VCaP (cell line): ENCODE results near the gene ULK2.
"Not testable (repeated sequence)": the region's sequence is repeated elsewhere in the genome, so short reads cannot be mapped to it uniquely, and the experiment has no call there.

Experiments
- H3K27ac ChIP-seq: fragments of 450-650 bp; 2 replicates; pipeline ENCODE4 v1.5.1; 2017
- TF ChIP-seq, protein P1 (sequence below): fragments of 450-650 bp; conservative IDR thresholded peaks from 2 replicates; pipeline ENCODE4 v1.5.1; 2017; ENCODE audit warnings: mild to moderate bottlenecking, moderate library complexity

Gene ULK2

GRCh38 chr17:19865021-19865420, 2.7 kb downstream of the ULK2 start:
- TF ChIP-seq, protein P1, sequence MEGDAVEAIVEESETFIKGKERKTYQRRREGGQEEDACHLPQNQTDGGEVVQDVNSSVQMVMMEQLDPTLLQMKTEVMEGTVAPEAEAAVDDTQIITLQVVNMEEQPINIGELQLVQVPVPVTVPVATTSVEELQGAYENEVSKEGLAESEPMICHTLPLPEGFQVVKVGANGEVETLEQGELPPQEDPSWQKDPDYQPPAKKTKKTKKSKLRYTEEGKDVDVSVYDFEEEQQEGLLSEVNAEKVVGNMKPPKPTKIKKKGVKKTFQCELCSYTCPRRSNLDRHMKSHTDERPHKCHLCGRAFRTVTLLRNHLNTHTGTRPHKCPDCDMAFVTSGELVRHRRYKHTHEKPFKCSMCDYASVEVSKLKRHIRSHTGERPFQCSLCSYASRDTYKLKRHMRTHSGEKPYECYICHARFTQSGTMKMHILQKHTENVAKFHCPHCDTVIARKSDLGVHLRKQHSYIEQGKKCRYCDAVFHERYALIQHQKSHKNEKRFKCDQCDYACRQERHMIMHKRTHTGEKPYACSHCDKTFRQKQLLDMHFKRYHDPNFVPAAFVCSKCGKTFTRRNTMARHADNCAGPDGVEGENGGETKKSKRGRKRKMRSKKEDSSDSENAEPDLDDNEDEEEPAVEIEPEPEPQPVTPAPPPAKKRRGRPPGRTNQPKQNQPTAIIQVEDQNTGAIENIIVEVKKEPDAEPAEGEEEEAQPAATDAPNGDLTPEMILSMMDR = no peak
- no peak overlapping the region for H3K27ac ChIP-seq

GRCh38 chr17:19860647-19861177, 7.0 kb downstream of the ULK2 start:
- not testable (repeated sequence) for H3K27ac ChIP-seq

GRCh38 chr17:19857640-19858039, 10.1 kb downstream of the ULK2 start:
- TF ChIP-seq, protein P1 = no peak
- H3K27ac ChIP-seq = no peak overlapping the region

DNA sequence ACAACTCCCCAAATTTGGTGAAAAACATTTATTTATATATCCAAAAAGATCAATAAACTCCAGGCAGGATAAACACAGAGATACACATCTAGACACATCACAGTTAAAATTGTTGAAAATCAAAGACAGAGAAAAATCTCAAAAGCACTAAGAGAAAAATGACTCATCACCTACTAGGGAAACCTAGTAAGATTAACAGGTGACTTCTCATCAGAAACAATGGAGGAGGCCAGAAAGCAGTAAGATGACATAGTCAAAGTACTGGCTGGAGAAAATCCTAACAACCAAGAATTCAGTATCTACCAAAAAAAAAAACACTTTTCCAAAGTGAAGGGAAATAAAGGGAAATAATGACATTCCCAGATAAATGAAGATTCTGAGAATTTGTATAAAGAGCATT, 33.8 kb downstream of the ULK2 start:
- TF ChIP-seq, protein P1 = no peak
- H3K27ac ChIP-seq = no peak overlapping the region

DNA sequence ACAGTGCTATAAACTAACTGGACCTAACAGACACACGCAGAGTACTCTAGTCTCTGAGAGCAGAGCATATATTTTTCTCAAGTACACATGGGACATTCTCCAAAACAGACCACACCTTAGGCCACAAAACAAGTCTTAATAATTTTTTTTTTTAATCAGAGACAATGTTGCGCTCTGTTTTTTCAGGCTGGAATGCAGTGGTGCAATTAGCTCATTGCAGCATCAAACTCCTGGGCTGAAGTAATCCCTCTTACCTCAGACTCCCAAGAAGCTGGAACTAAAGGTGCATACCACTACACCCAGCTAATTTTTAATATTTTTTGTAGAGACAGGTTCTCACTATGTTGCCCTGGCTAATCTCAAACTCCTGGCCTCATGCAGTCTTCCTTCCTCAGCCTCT, 37.7 kb downstream of the ULK2 start:
- TF ChIP-seq, protein P1 = no peak
- H3K27ac ChIP-seq = no peak overlapping the region

DNA sequence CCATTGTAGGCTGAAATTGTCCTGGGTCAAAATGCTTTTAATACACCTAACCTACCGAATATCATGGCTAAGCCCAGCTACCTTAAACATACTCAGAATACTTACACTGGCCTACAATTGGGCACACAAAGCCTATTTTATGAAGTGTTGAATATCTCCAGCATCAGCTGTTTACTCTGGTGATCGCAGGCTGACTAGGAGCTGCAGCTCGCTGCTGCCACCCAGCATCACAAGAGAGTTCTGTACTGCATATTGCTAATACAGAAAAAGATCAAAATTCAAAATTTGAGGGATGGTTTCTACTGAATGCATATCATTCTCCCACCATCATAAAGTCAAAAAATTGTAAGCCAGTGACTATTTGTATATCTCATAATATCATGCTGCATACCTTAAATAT, 55.3 kb downstream of the ULK2 start:
- TF ChIP-seq, protein P1 = peak; percentile 85
- H3K27ac ChIP-seq = no peak overlapping the region

GRCh38 chr17:19805006-19805405, 62.7 kb downstream of the ULK2 start:
- TF ChIP-seq, protein P1 = no peak
- H3K27ac ChIP-seq = no peak overlapping the region

DNA sequence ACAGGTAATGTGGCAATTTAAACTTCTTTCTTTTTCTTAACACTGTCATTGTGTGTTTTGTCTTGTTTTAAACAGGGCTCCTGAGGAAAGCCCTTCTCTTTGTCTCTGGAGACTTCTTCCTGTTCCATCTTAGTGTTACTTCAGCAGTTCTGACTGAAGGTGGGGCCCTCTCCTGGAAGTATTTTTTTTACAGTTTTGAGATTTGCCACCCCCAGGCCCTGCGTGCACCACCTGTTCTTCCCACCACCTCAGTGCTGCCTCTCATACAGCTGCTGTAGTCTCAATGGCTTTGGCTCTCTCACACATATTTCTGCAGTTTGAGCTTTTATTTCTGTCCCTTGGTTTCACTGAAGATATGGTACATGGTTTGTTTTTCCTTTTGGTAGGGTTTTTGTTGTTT, 67.2 kb downstream of the ULK2 start:
- TF ChIP-seq, protein P1 = no peak
- no peak overlapping the region for H3K27ac ChIP-seq
